Cerebellar nuclear complex (tissue), 1 donor: Measurements from ENCODE around the gene MIA2.
A peak's percentile ranks its signal among the peaks of the same experiment; 100 is the strongest.
"Not testable (repeated sequence)": the region's sequence is repeated elsewhere in the genome, so short reads cannot be mapped to it uniquely, and the experiment has no call there.

Experiments
- DNase-seq, 2 experiments: peaks; one replicate each; lab custom pipeline; 2025; lab: John Stamatoyannopoulos, UW

Gene MIA2

DNA sequence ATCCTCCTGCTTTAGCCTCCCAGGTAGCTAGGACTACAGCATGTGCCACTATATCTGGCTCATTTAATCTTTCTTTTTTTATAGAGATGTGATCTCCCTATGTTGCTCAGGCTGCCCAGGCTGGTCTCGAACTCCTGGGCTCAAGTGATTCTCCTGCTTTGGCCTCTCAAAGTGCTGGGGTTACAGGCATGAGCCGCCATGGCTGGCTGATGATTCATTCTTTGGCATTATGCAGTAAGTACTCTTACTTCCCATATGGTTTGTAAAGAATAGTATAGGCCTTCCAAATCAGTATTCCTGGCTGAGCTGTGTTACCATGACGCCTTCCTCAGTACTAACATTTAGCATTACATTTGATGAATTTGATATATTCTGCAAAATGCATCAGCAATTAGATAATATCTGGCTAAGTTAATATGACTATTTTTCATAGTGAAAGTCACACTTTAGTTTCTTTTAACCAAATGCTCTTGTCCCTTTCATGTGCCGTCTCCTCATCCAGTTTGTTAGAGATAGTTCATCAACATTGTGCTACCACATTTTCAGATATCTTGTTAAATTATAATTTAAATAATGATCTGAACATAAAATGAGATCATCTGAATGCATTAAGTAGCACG, 3.2 kb upstream of the MIA2 start:
- DNase-seq: no peak

- not testable (repeated sequence) for DNase-seq
Measured at GRCh38 chr14:39231751-39232553, 1.8 kb upstream of the MIA2 start.

DNA sequence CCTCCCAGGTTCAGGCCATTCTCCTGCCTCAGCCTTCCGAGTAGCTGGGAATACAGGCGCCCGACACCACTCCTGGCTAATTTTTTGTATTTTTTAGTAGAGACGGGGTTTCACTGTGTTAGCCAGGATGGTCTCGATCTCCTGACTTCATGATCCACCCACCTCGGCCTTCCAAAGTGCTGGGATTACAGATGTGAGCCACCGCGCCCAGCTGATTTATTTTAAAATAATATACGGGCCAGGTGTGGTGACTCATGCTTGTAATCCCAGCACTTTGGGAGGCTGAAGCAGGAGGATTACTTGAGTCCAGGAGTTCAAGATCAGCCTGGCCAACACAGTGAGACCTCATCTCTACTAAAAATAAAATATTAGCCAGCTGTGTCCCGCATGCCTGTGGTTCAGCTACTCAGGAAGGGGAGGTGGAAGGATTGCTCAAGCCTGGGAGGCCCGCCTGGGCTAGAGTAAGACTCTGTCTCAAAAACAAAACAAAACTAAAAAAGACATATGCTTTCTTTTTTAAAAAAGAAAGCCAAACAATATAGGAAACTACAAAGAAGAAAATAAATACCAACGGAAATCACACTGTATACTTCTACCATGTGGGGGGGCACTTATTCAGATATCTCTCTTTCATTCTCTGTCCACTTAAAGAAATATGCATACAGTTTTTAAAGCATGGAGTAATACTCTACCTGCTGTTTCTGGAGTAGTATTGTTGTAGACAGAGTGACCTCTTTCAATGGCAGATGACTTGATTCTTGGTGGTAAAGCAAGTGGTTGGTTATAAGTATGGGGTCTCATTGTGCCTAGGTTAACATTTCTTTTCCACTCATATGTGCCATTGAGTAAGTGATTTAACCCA, 930 bp upstream of the MIA2 start:
- DNase-seq: no peak

DNA sequence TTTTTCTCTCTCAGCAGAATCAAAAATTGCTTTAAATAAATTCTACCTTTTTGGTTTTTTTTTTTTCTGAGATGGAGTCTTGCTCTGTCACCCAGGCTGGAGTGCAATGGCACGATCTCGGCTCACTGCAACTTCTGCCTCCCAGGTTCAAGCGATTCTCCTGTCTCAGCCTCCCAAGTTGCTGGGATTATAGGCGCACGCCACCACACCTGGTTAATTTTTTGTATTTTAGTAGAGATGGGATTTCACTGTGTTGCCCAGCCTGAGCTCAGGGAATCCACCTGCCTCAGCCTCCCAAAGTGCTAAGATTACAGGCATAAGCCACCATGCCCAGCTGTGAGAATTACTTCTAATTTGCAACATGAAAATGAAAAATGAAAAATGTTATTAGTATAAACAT, 1.3 kb downstream of the MIA2 start:
- DNase-seq: not testable (repeated sequence)

DNA sequence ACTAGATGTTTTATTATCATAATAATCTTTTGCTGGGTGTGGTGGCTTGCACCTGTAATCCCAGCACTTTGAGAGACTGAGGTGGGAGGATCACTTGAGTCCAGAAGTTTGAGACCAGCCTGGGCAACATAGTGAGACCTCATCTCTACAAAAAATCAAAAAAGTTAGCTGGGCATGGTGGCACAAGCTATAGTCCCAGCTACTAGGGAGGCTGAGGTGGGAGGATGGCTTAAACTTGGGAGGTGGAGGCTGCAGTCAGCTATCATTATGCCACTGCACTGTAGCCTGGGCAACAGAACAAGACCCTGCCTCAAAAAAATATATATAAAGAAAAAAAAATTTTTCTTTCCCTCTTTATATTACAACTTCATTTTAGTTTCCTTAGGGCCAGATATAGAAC, 1.8 kb downstream of the MIA2 start:
- not testable (repeated sequence) for DNase-seq

DNA sequence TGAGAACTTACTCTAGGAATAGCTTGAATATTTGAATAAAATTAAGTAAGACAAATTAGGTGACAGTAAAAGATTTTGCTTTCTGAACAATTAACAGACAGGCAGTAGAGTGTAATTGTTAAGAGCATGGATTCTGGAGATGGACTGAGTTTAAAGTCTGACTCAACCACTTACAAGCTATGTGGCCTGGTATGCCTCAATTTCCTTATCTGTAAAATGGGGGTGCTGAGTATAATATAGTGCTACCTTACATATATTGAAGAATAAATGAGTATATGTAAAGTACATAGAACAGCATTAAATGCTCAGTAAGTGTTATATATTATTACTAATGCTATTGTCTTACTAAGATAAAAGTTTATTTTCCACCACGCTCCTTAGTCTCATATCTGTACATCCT, 7.1 kb downstream of the MIA2 start:
- DNase-seq: no peak

- no peak for DNase-seq
Measured at GRCh38 chr14:39241637-39242036, 7.9 kb downstream of the MIA2 start.

DNA sequence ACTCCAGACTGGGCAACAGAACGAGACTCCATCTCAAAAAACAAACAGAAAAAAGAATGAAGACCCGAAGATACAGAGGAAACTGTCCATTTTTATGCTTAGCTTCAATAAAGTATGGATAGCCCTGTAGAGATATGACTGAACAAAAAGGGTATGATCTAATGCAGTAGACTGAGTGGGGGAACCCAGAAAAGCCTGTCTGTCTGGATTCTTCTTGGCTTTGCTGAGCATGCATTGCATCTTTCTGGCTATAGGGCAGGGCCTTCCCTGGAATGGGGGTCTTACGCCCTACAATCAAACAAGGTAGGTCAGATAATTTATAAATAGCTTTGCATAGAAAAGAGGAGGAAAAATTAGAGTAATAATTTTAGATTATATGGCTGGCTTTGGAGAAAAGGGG, 10.1 kb downstream of the MIA2 start:
- DNase-seq: no peak

GRCh38 chr14:39246618-39247017, 12.9 kb downstream of the MIA2 start:
- DNase-seq: no peak

DNA sequence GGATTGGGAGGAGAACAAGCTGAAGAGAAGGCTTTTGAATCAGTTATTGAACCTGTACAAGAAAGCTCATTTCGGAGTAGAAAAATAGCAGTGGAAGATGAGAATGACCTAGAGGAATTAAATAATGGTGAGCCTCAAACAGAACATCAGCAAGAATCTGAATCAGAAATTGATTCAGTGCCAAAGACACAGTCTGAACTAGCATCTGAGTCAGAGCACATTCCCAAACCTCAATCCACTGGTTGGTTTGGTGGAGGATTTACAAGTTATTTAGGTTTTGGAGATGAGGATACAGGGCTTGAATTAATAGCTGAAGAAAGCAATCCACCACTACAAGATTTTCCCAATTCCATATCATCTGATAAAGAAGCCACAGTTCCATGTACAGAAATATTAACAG, 13.5 kb downstream of the MIA2 start:
- no peak for DNase-seq

GRCh38 chr14:39251547-39251946, 17.8 kb downstream of the MIA2 start:
- no peak for DNase-seq

DNA sequence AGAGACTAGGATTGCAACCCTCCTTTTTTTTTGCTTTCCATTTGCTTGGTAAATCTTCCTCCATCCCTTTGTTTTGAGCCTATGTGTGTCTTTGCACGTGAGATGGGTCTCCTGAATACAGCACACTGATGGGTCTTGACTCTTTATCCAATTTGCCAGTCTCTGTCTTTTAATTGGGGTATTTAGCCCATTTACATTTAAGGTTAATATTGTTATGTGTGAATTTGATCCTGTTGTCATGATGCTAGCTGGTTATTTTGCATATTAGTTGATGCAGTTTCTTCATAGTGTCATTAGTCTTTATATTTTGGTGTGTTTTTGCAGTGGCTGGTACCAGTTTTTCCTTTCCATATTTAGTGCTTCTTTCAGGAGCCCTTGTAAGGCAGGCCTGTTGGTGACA, 23.7 kb downstream of the MIA2 start:
- DNase-seq: not testable (repeated sequence)

DNA sequence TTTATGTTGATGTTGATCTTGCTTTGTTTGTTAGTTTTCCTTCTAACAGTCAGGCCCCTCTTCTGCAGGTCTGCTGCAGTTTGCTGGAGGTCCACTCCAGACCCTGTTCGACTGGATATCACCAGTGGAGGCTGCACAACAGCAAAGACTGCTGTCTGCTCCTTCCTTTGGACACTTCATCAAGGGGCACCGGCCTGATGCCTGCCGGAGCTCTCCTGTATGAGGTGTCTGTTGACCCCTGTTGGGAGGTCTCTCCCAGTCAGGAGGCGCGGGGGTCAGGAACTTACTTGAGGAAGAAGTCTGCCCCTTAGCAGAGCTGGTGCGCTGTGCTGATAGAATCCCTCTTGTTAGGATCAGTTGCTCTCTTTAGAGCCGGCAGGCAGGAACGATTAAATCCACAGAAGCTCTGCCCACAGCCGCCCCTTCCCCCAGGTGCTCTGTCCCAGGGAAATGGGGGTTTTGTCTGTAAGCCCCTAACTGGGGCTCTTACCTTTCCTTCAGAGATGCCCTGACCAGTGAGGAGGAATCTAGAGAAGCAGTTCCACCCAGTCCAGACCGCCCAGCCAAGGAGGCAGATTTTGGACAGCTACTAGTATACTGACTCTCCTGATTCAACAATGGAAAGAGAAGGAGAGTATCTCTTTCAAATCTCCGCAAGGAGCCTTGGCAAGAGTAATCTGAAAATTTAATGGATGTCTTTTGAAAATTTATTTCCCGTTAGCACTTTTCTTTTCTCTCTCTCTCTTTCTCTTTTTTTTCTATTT, 25.2 kb downstream of the MIA2 start:
- no peak for DNase-seq

DNA sequence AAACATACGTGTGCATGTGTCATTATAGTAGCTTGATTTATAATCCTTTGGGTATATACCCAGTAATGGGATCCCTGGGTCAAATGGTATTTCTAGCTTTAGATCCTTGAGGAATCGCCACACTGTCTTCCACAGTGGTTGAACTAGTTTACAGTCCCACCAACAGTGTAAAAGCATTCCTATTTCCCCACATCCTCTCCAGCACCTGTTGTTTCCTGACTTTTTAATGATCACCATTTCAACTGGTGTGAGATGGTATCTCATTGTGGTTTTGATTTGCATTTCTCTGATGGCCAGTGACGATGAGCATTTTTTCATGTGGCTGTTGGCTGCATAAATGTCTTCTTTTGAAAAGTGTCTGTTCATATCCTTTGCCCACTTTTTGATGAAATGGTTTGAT, 26.4 kb downstream of the MIA2 start:
- not testable (repeated sequence) for DNase-seq

GRCh38 chr14:39262214-39262613, 28.5 kb downstream of the MIA2 start:
- DNase-seq: not testable (repeated sequence)

GRCh38 chr14:39264057-39264456, 30.3 kb downstream of the MIA2 start:
- DNase-seq: no peak

- DNase-seq: no peak
Measured at GRCh38 chr14:39264558-39264957, 30.8 kb downstream of the MIA2 start.

GRCh38 chr14:39265033-39265432, 31.3 kb downstream of the MIA2 start:
- DNase-seq: no peak

- no peak for DNase-seq
Measured at GRCh38 chr14:39265806-39266524, 32.2 kb downstream of the MIA2 start.

DNA sequence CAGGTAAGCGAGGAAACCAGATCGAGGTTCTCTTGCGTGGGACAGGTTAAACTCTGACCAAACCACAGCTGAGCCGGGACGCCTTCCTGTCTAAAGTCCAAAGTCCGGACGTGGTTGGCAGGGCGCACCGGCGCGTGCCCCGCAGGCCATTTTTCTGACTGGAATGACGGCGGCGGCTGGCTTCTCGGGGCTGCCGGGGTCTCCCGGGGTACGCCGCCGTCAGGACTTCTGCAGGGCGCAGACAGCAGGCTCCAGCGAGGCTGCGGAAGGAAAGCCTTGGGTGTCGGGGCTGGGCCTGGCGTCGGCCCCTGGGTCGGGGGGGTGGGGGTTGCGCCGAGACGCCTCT, 32.8 kb downstream of the MIA2 start:
- peak in 1 of 2 experiments; percentile 16 for DNase-seq

DNA sequence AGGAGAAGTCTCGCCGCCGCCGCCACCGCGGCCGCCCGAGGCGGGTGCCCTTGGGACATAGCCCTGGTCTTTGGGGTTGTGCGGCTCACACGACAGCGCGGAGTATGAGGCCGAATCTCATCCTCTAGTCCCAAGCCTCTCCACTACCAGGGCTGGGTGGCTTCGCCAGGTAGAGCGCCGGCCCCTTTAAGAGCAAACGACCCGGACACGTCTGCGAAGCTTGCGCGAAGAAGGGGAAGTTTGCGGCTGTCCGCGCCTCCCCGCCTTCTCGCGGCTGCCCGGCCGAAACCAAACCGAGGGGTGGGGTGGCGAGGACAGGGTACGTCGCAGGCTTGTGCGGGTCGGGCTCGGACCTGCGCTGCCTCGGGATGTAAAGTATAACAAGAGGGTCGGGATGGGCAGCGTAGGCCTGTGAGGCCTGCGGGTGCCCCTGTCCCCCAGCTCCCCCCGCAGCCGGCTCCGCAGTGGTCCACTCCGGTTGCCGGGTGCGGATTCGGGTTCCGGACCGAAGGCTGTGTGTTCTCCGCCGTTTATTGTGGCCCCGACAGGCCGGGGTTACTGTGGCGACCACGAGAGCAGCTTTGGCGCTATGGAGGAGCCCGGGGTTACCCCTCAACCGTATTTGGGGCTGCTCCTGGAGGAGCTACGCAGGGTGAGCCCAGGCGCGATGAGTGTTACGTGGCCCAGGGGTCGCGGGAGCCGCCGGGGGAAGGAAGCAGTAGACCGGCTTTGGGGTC, 33.3 kb downstream of the MIA2 start:
- DNase-seq: peak in 1 of 2 experiments; percentile 31
